ENCODE results near the gene C2orf68.
"Not testable (repeated sequence)": the region's sequence is repeated elsewhere in the genome, so short reads cannot be mapped to it uniquely, and the experiment has no call there.

The C2orf68 gene

DNA sequence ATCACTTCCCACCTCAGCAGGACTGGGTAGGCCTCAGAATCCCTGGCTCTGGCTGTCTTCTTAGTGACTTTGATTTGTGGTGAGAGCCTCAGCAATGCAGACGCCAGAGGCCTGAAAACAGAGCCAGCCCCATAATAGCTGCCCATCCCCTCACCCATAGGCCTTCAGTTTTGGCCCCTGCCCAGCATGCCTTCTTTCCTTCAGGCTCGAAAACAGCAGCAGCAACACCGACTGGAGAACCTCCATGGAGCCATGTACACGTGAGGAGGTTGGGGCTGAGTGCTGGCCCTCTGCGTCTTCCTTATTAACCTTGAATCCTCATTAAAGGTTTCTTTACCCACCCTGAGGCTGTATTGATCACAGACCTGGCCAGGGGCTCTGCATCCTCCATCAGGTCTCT is 14.6 kb downstream of the C2orf68 start:
- no peak for FAIRE-seq

GRCh38 chr2:85596486-85597143 is 15.3 kb downstream of the C2orf68 start:
- FAIRE-seq: no peak

GRCh38 chr2:85596026-85596333 is 15.9 kb downstream of the C2orf68 start:
- FAIRE-seq: no peak

DNA sequence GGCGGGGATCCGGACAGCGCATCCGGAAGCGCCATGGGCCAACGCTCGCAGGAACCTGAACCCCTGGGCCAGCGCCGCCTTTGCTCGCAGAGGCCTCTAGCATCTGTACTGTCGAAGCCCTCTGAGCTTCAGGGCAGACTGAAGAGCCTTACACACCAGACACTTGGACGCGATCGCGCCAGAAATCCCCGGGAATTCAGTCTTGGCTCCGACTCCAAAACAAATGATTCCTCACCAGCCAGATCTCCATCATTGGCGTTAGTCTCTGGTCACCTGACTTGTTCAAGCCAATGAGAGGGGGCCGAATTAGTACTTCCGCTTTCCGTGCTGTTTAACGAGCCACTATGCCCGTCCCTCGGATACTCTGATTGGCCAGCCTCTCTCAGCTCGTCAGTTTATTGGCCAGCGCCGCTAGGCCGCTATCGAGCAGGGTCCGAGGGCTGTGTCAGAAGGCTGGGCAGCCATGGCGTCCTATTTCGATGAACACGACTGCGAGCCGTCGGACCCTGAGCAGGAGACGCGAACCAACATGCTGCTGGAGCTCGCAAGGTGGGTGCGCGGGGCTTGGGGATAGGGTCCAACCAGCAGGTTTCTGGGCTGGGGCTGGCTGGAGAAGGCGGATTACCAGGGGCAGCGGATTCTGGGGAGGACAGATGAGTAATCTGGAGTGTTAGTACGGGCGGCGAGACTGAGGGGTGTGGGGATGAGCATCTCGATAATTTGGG is 16.4 kb downstream of the C2orf68 start, which contains the start of gene RNF181:
Gene RNF181, plus strand, starts transcription at position 445 of the 725 bp plus-strand sequence. Its CDS starts 19 bp downstream, at position 464.
- peak; percentile 99 for FAIRE-seq

DNA sequence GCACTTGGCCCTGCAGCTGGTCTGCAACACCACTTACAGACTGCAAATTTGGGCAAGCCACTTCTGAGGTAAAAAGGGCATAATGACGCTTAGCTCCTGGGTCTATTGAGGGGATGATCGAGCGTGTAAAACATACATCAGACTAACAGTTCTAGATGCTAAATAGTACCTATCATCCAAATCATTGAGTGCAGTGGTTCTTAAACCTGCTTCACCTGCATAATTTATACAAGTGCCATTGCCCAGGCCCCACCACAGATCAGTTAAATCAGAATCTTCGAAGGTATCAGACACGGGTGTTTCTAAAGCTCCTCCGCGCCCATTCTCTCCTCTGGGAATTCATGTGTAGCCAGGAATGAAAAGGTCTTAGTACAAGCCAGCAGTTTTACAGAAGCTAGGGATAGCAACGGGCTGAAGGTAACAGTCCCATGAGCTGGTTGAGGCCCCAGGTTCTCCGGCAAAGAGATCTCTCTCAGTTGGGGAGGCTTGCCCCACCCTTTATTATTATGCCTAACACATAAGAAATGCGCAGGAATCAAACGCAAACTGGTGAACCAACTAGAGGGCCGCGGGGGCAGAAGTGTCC is 17.1 kb downstream of the C2orf68 start:
- no peak for FAIRE-seq

DNA sequence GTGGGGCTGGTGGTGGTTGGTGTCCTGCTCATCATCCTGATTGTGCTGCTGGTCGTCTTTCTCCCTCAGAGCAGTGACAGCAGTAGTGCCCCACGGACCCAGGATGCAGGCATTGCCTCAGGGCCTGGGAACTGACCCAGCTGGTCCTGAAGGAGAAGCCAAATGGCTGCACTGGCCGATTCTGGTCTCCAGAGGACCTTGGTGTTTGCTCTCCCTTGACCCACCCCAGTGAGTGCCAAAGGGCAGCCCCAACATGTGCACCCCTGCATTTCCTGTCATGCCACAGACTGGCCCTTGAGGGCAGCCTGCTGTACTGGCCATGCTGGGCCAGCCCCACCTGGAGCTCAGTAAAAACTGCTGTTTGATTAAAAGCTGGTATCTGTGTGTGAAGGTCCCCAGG is 18.8 kb downstream of the C2orf68 start:
- FAIRE-seq: no peak

DNA sequence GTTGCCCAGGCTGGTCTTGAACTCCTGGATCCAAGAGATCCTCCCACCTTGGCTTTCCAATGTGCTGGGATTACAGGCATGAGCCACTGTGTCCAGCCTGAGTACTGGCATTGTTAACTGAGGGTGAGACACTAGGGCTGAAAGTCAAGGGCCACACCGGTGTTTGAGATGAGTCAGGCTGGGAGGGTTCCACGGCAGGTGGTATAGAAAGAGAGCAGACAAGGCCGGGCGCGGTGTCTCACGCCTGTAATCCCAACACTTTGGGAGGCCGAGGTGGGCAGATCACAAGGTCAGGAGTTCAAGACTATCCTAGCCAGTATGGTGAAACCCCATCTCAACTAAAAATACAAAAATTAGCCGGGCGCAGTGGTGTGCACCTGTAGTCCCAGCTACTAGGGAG is 19.6 kb downstream of the C2orf68 start:
- FAIRE-seq: not testable (repeated sequence)

- FAIRE-seq: no peak
Observed at GRCh38 chr2:85591563-85591962, 20.3 kb downstream of the C2orf68 start.

DNA sequence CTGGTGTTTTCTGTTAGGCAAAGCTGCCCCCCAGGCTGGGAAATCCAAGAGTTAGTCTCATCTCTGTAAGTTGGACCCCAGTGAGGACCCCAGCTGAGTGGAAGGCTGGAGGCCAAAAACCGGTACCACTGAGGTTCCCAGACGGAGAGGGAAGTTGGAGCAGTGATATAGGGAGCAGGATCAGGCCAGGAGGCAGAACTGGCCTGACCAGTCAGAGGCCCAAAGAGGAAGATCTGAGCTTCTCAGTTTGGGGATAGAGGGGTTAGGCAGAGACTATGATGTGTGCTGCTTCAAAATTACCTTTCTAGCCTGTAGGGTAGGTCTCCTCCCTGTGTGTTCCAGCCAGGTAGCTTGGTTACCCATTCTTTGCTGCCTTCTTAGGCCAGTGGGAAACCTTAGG is 20.9 kb downstream of the C2orf68 start:
- FAIRE-seq: no peak

GRCh38 chr2:85589982-85590791 is 21.7 kb downstream of the C2orf68 start:
- FAIRE-seq: no peak

GRCh38 chr2:85589181-85589580 is 22.7 kb downstream of the C2orf68 start:
- FAIRE-seq: no peak

GRCh38 chr2:85588645-85589044 is 23.2 kb downstream of the C2orf68 start:
- FAIRE-seq: no peak

DNA sequence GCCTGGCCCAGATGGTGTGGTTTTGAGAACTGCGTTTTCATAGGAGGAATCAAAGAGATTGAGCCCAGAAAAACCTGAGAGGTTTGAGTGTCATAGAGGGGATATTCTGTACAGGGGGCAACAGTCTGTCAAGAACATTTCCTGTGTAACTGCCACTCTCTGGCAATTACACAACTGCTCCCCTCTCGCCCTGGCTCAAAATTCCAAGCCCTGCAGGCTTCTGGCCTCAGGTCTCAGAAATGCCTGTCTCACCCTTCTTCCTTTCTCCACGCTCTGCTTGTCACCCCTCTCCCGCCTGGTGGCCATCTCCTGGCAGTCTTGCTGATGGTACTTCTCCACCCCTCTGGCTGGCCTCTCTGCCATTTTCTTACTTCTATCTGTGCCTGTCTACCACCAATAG is 23.6 kb downstream of the C2orf68 start:
- FAIRE-seq: no peak

DNA sequence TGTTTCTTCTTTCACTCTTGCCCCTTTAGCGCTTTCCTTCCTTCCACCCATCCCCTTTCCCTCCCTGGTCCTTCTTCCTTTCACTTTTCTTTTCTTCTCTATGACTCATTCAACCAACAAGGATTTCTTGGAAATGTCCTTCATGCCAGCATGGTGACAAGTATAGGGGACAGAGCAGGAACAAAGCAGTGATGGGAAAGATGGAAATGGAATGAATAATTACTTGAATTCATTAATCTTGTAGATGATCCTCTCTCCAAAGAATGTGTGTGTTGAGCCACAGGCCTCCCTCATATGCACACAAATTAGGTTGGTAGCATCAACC is 26.1 kb downstream of the C2orf68 start:
- no peak for FAIRE-seq

GRCh38 chr2:85584857-85585780 is 26.7 kb downstream of the C2orf68 start:
- FAIRE-seq: no peak

DNA sequence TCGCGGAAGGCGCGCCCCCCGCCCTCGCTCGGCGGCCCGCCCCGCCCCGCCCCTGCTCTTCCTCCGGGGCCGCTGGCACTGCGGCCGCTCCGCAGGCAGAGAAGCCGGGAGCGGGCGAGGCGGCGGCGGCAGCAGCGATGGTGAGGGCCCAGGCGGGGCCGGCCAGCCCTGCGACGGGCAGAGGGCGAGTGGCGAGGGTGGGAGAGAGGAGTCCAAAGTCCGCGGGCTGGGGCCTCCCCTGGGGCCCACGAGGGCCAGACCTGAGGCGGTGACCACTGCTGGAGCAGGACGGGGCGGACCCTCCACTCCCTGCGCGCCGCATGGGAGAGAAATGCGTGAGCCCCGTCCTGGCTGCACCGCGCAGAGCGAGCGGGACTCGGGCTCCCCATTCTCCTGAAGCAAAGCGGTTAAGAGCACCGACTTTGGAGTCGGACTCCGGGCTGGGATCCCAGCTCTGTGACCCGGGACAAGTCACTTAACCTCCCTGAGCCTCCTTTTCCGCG is 27.5 kb downstream of the C2orf68 start, which contains the start of gene VAMP5:
Gene VAMP5, plus strand, starts transcription at position 78 of the 503 bp plus-strand sequence. Its CDS starts 60 bp downstream, at position 138.
- no peak for FAIRE-seq

DNA sequence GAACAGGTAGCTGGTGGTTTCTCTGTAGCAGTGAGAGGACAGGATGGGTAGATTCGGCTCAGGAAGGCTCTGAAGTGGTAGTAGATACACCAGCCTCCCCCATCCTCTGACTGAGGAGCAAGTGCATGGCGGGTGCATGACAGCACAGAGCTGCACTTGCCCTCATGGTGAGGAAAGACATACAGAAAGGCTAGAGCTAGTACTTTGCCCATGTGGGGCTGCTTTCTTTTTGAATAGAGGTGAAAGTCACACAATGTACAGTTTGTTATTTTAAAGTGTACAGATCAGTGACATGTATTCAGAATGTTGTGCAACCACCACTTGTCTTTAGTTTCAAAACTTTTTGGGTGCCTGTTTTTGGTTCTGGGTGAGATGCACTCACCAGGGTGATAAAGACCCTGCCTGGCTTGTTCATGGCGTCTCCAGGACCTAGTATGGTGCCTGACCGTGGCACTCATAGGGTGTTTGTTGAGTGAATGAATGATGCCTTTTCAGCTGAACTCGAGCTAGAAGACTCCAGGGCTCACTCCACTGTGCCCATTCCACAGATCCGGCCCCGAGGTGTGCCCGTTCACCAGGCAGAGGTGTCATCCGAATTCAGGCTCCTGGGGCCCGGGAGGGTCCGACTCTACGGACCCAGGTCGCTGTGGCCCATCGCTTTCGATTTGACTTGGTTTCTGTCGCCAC is 28.1 kb downstream of the C2orf68 start:
- FAIRE-seq: no peak

GRCh38 chr2:85582492-85582891 is 29.4 kb downstream of the C2orf68 start:
- no peak for FAIRE-seq

- FAIRE-seq: no peak
Observed at GRCh38 chr2:85580206-85580605, 31.7 kb downstream of the C2orf68 start.

- FAIRE-seq: no peak
Observed at GRCh38 chr2:85579266-85579935, 32.5 kb downstream of the C2orf68 start.
